ENCODE data around the gene SLC25A12. TPM values are rescaled to one million over a fixed set of nuclear protein-coding genes. Genes with fewer than 3 reads are reported as not detected.
"Not testable (repeated sequence)": the region's sequence is repeated elsewhere in the genome, so short reads cannot be mapped to it uniquely, and the experiment has no call there.

The SLC25A12 gene
- polyA plus RNA-seq, 1 donor: 34.6 TPM

DNA sequence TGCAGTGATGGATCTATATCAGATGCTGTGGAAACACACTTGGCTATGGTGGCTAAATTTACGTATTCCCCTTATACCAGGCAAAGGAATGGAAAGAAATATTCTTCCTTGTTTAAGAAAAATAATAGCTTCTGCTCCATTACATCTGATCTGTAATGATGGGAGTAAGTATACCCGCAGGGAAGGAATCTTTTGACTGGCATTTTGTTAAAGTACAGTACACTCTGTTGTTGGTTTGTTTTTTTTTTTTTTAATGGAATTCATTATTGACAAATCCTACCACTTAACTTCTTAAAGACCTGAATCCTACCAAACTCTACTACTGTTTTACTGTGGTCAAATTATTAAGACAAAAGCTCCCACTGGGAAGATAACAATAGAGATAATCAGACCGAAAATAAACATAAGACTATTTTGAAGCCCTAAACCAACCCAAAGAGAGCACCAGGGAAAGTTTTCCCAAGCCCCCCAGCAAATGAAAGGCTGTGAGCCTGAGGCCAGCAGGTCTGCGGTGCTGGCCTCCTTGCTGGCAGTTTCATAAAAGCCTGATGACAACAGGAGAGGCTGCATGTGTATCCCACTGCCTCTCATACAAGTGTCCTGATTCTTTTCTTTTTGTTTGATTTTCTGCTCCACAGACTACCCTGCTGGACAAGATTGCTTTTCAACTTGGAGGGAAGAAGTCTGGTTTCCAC is 101.0 kb downstream of the SLC25A12 start:
- DNase-seq: no peak

DNA sequence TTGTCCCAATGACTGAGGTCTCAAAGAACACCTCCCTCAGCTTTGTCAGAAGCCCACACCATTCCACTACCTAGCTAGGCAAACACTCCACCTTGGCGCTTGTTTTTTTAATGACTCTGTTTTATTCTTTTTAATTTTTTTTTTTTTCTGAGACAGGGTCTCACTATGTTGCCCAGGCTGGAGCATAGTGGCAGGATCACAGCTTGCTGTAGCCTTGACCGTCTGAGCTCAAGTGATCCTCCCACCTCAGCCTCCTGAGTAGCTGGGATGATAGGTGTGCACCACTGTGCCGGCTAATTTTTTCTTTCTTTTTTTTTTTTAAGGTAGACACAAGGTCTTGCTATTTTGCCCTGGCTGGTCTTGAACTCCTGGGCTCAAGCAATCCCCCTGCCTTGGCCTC is 101.9 kb downstream of the SLC25A12 start:
- DNase-seq: no peak

DNA sequence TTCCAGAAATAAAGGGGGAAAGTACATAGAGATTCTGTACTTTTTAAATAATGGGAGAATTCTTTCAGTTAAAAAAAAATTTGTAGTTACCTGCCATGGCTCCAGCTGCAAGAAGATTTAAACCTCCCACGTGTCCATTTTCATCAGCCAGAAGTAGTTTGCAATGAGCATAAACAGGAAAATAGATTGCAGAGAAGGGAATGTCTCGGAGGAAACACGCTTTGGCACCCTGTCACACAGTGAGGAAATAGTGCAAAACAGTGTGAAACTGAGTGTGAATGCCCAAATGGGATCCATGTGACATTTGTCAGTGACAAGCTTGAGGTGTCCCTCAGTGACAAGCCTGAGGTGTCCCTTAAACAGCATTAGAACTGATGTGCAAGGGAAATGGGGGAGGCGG is 102.7 kb downstream of the SLC25A12 start:
- DNase-seq: no peak

DNA sequence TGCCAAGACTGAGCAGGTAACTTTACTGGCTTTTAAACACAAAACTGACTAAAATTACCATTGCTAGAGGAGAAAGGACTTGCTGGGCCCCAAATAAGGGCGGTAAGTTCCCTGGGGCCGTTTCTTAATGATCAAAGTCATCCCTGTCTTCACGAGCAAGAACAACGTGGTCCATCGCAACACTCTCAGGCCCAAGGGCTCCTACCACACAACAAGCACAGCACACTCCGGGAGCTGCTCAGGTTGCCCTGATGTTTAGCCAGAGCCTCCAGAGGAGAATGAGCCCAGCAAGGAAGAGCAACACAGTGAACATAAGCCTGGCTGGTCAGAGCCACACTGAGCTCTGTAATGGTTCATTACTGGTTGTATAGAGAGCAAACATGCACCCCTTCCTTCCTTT is 104.1 kb downstream of the SLC25A12 start:
- no peak for DNase-seq

DNA sequence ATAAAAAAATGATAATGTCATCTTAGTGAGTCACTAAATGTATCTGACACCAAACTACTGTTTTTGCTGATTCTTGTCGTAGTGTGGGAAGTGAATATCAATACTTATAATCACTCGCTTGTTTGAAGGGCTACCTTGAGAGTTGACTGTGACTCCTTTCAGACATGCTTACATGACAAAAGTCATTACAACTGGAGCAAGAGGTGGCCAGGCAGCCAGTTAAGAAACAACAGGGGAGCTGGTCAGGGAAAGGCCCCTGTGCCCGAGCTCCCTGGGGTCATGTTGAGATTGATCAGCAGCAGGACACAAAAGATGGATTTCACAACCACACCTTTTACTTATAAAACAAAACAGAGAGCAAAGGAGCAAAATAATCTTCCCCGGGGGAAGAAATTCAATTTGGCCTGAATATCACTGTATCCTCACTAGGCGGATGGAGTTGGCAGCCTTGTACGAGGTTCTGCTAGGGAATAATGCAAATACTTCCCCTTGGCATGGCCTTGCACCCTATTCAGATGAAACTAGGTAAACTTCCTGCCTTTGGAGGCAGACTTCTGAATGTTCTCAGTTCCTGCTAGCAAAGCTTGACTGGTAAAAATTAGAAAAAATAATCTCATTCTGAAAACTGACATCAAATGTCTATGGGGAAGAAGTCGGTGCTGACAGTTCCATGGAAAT is 105.6 kb downstream of the SLC25A12 start:
- no peak for DNase-seq

DNA sequence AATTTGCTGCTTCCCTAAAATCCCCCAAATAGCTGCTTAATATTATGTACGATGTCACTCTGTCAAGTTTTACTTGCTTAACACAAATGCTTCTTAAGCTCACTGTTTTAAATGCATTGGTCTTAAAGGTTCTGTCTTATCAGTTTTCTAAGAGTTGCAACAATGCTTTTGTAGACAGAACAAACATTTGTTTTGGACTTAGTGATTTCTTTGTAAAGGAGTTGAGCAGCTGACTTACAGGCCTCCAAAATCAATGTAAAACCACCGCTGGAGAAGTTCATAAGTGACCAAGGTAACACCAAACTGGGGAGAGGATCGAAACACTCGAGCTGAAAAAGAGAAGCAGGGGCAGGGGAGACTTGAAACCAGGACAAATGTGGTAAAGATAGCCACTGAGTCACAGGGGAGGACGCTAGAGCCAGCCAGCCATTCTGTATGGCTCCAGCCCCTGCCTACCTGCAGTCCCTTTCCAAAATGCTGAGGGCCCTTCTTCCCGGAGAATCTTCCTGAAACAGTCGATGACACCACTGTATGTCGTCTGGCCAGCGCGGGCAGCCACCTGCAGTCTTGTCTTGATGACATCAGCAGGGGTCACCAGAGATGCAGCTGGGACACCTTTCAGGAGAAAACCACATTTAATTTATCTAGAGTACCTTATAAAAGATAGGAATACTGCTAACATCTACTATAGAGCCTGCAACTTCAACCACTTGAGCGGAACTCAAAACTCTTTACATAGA is 106.5 kb downstream of the SLC25A12 start:
- no peak for DNase-seq

DNA sequence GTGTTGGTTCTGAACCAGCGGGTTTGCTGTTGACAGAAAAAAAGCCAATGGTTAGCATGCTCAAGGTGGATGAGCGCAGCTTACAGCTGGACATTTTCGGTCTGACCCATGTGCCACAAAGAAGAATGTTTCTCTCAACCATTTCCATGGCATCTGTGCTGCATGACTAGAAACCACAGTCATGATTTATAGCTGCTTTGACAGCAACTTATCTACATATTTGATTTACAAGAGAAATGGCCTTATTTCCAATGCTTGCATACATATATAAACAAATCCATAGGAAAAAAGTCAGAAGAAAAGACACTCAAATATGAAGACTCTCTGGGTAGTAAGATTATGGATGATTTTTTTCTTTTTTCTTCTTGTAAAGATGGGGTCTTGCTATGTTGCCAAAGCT is 108.6 kb downstream of the SLC25A12 start:
- no peak for DNase-seq

DNA sequence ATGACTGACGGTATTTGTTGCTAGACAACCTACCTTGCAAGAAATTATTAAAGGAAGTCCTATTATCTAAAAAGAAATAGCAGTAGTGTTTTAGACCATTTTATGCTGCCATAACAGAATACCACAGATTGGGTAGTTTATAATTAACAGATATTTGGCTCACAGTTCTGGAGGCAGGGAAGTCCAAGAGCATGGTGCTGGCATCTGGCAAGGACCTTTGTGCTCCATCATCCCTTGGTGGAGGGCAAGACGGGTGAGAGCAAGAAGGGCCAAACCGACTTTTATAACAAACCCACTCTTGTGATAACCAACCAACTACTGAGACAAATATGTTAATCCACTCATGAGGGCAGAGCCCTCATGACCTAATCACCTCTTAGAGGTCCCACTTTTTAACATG is 115.5 kb downstream of the SLC25A12 start:
- no peak for DNase-seq

DNA sequence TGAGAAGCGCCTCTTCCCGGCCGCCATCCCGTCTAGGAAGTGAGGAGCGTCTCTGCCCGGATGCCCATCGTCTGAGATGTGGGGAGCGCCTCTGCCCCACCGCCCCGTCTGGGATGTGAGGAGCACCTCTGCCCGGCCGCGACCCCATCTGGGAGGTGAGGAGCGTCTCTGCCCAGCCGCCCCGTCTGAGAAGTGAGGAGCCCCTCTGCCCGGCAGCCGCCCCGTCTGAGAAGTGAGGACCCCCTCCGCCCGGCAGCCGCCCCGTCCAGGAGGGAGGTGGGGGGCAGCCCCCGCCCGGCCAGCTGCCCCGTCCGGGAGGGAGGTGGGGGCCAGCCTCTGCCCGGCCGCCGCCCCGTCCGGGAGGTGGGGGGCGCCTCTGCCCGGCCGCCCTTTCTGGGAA is 119.5 kb downstream of the SLC25A12 start:
- not testable (repeated sequence) for DNase-seq

DNA sequence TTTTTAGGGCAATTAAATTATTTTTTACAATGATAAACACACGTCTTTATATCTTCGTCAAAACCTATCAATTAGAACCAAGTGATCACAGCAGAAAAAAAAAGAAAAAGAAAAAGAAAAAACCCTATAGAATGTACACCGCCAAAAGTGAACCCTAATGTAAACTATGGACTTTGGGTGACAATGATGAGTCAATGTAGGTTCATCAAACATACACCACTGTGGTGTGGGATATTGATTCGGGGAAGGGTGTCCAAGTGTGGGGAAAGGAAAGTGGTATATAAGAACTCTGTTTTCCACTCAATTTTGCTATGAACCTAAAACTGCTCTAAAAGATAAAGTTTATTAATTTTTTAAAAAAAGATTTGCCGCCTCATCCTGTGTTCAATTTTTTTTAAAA is 121.7 kb downstream of the SLC25A12 start:
- DNase-seq: no peak

DNA sequence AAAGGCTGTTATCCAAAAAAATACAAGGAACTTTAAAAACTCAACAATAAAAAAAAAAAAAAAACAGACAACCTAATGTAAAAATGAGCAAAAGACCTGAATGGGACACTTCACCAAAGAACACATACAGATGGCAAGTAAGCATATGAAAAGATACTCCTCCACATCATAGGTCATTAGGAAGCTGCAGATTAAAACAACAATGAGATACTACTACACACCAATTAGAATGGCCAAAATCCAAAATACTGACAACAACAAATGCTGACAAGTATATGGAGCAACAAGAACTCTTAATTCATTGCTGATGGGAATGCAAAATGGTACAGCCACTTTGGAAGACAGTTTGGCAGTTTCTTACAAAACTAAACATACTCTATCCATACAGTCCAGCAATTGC is 122.6 kb downstream of the SLC25A12 start:
- DNase-seq: no peak

DNA sequence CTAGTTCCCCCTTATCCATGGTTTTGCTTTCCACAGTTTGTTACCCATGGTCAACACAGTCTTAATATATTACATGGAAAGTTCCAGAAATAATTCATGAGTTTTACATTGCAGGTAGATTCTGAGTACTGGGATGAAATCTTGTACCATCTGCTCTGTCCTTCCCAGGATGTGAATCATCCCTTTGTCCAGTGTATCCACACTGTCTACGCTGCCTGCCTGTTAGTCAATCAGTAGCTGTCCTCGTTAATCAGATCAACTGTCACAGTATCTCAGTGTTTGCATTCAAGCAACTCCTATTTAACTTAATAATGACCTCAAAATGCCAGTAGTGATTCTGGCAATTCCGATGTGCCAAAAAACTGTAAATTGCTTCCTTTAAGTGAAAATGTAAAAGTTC is 130.4 kb downstream of the SLC25A12 start:
- DNase-seq: no peak

DNA sequence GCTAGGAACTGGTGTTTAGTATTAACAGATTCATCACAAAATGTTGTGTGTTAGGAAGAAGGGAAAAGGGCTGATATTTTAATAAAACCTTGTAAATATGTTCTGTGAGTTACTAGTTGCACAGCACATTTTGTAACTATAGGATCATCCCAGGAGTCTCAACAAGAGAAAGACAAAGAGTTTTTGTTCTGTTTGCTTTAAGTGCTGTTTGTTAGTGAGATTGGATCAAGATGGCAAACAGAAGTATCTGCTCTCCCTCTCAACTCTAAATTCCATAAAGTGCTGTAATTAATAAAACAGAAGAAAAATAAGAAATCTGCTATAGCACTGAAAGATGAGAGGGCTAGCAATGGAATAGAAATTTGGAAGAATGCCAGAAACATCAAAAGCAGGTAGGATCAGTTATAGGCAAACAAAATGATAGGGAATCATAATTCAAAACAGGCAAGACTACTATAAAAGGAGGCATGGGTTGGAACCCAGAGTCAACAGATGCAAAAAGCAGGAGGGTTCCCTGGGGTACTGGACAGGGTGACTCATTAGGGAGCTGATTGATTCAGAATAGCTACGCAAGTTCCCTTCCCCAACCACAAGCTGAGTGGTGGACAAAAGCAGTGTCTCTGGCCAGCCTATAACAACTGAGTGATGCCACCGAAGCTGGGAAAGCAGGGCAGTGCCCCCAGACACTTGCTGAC is 131.0 kb downstream of the SLC25A12 start:
- DNase-seq: no peak

DNA sequence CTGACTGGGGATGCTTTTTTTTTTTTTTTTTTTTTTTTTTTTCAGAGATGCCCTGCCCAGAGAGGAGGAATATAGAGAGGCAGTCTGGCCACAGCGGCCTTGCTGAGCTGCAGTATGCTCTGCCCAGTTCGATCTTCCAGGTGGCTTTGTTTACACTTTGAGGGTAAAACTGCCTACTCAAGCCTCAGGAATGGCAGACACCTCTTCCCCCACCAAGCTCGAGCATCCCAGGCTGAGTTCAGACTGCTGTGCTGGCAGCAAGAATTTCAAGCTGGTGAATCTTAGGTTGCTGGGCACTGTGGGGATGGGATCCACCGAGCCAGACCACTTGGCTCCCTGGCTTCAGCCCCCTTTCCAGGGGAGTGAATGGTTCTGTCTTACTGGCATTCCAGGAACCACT is 132.9 kb downstream of the SLC25A12 start:
- DNase-seq: not testable (repeated sequence)

DNA sequence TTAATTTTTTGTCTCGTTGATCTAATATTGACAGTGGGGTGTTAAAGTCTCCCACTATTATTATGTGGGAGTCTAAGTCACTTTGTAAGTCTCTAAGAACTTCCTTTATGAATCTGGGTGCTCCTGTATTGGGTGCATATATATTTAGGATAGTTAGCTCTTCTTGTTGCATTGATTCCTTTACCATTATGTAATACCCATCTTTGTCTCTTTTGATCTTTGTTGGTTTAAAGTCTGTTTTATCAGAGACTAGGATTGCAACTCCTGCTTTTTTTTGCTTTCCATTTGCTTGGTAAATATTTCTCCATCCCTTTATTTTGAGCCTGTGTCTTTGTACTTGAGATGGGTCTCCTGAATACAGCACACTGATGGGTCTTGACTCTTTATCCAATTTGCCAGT is 135.3 kb downstream of the SLC25A12 start:
- not testable (repeated sequence) for DNase-seq

DNA sequence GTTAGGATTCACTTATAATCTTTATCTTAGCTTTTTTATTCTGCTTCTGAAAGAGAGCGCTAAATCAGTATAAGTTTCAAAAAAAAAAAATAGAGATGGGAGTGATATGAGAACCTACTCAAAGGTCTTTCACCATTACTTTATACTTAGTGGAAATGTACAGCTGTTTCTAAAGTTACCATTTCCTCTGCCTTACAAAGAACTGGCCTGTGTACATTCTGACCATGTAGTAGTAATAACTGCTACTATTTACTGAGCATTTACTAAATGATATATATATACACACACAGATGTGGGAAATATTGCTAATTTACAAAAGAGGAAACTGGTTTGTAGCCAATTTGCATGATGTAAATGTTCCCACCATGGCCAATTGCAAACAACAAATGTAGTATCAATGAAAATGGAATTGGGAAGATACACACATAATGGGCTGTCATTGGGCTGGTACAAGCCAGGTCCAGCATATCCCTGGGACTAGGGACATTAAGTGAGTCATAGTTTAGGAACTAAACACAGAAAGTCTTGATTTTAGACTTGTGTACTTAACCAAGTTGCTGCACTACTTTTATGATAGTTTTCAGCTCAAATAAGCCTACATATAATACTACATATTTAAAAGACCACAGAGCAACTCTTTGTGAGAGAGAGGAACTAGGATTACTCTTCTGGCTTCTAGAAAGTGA is 139.6 kb downstream of the SLC25A12 start:
- no peak for DNase-seq

DNA sequence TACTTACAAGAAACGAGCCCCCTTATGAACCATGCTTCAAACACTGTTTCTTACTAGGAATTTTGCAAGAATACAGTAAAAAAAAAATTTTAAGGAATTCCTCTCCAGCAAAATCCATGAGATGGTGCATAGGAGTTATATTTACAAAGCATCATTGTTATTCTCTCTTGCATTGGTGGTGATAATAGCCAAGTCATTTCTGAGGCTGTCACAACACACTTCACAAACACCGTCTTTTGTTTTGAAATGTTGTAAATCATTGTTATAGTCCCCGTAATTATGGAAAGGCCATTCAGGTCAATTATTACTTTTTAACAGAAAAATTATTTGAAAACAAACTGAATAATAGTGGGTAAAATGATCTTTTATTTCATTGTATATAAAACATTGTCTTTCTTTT is 146.7 kb downstream of the SLC25A12 start:
- no peak for DNase-seq

DNA sequence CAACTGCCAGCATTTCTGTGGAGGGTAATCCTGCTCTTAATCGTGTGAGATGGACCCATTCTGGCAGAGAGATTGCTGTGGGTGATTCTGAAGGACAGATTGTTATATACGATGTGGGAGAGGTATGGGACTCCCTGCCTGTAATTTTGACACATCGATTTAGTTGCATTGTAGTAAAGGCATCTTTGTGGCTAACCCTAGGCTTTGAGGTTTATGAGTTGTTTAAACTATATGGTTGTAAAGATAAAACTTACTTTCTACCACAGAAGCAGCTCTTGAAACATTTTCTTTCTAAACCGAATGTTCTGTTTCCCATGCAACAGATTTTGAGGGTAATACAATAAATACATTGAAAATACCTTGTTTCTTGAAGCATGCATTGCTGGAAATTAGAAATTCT is 148.2 kb downstream of the SLC25A12 start:
- DNase-seq: no peak

DNA sequence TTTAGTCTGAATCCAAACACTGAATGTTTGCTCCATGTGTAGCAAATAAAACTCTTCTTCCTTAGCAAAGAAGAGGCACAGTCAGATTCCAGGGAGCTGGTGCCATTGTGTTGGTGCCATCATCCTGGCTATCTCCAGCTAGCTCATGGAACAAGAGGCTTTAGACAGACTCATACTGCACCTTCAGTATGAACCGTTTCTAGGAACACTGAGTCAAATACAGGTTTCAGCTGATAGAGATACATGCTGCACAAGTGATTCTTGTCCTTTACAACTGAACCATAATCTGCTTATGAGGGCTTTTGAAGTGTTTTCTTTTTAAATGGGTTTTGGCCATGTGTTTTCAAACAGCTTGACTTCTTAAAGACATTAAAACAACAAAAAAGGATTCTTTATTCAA is 148.9 kb downstream of the SLC25A12 start:
- no peak for DNase-seq

DNA sequence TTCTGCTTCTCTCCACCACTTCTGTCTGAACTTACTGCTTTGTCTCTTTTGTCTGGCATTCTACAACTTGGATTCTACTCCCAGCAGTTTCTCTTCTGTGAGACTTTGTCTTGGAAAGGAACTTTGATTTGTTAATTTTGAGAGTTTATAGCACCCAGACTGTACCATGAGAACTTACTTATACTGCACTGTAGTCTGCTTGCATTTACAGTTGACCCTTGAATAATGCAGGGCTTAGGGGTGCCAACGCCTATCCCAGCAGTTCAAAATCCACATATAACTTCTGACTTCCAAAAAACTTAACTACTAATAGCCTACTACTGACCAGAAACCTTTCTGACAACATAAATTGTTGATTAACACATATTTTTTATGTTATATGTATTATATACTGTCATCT is 151.3 kb downstream of the SLC25A12 start:
- DNase-seq: no peak

DNA sequence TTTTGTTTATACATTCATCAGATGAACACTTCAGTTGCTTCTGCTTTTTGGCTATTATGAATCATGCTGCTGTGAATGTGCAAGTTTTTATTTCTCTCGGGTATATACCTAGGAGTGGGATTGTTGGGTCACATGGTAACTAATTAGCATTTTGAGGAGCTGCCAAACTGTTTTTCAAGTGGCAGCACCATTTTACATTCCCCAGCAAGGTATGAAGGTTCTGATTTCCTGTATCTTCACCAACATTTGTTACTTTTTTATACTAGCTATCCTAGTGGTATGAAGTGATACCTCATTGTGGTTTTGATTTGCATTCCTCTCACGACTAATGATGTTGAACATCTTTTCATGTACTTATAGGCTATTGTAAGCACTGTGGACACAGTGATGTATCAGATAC is 152.9 kb downstream of the SLC25A12 start:
- no peak for DNase-seq

Data from left kidney (tissue), 2 donors.